Right lobe of liver (tissue), 4 donors: ENCODE data around the gene PTPRN2.

ENCODE experiments used
- CTCF ChIP-seq, 4 donors: fragments of 200-600 bp in 3 of 4; fragments of 450-650 bp in 1 of 4; IDR thresholded peaks; one replicate each; pipeline versions ENCODE4 v1.5.1 to v1.8.0; 2016 to 2022; ENCODE audit warnings: antibody characterized with exemption in 4 of 4, mild to moderate bottlenecking in 2 of 4
- POLR2A ChIP-seq: fragments of 450-650 bp; IDR thresholded peaks from one replicate; pipeline ENCODE4 v1.6.1; 2017; ENCODE audit warnings: antibody characterized with exemption, mild to moderate bottlenecking
- donor health status: DM: no; HTN: no; CAD: no.
- donor health status: DM: no; HTN: no; CAD: no.
- donor health status: DM: no; HTN: yes; CAD: no.

- TF ChIP-seq CTCF (IDR thresholded peaks at IDR 0.05) (no peak), POLR2A (no peak)
Observed at GRCh38 chr7:158583143-158583542, 4.5 kb downstream of the PTPRN2 start.
